Heart left ventricle (tissue), 16 donors: ENCODE data around the gene FASTK. TPM values are rescaled to one million over a fixed set of nuclear protein-coding genes. Genes with fewer than 3 reads are reported as not detected.
A peak's percentile ranks its signal among the peaks of the same experiment; 100 is the strongest.

Source experiments
- ATAC-seq, 4 donors: fragments of 200-7000 bp; cut with Tn5 transposase; one replicate each; pipeline ENCODE4 v1.9.1; 2020 to 2022; ENCODE audit warnings: moderate library complexity in 4 of 4, mild to moderate bottlenecking in 3 of 4, moderate number of reproducible peaks in 1 of 4
- DNase-seq, 5 donors: peaks; one replicate each; pipeline ENCODE4 v3.0.0-alpha.2; 2020
- H3K27ac ChIP-seq, 12 donors: fragments of 200-600 bp; sonication (generic) in 4 of 12; one replicate each; pipeline versions ENCODE4 v1.5.0 to v1.8.0; 2016 to 2022; ENCODE audit warnings: mild to moderate bottlenecking in 2 of 12
- H3K27me3 ChIP-seq, 9 donors: fragments of 200-600 bp; sonication (generic) in 2 of 9; one replicate each; pipeline versions ENCODE4 v1.5.1 to v1.8.0; 2016 to 2022; ENCODE audit warnings: mild to moderate bottlenecking in 3 of 9
- H3K36me3 ChIP-seq, 9 donors: fragments of 200-600 bp; sonication (generic) in 2 of 9; one replicate each; pipeline versions ENCODE4 v1.5.0 to v1.8.0; 2018 to 2022; ENCODE audit warnings: mild to moderate bottlenecking in 2 of 9
- H3K4me1 ChIP-seq, 12 donors: fragments of 200-600 bp; sonication (generic) in 4 of 12; one replicate each; pipeline versions ENCODE4 v1.5.0 to v1.8.0; 2016 to 2022; ENCODE audit warnings: mild to moderate bottlenecking in 3 of 12
- H3K4me3 ChIP-seq, 12 donors: fragments of 200-600 bp; sonication (generic) in 4 of 12; one replicate each; pipeline versions ENCODE4 v1.5.0 to v1.8.0; 2017 to 2022; ENCODE audit warnings: mild to moderate bottlenecking in 9 of 12, moderate library complexity in 4 of 12
- H3K9me3 ChIP-seq, 12 donors: fragments of 200-600 bp; sonication (generic) in 4 of 12; one replicate each; pipeline versions ENCODE4 v1.5.0 to v1.8.0; 2016 to 2022; ENCODE audit warnings: mild to moderate bottlenecking in 1 of 12
- POLR2A ChIP-seq, 2 donors: fragments of 450-650 bp; IDR thresholded peaks; one replicate each; pipeline ENCODE4 v1.6.1; 2017; ENCODE audit warnings: antibody characterized with exemption in 2 of 2, mild to moderate bottlenecking in 2 of 2, moderate library complexity in 2 of 2
- WGBS, 4 donors: extraction: QIAGEN DNeasy Blood & Tissue Kit in 2 of 4; methylation state at CpG; one replicate each; pipeline versions ENCODE4 v1.1.5 to v1.1.7; 2013 to 2018; 5-methylcytosine and 5-hydroxymethylcytosine counted together
- intact Hi-C, 10 donors: fragments of 100-400 bp; cut with DNase I; formaldehyde crosslinking; loops; one replicate each; pipeline versions ENCODE4 v1.11.1 to v1.14.2; 2022
- polyA plus RNA-seq, 2 donors: library from polyadenylated mRNA; stranded (reverse); fragments of 200-250 nt; gene quantifications; one replicate each; pipeline ENCODE4 v1.2.3, GENCODE V29; 2013
- total RNA-seq, 9 donors: library from RNA; depleted of rRNA in 2 of 9; stranded (reverse); fragments of >200 nt in 2 of 9; fragmentation: NEBNext Ultra II Directional in 3 of 9; extraction: Animal tissue kit (Norgen Biotek cat#: 25700) in 3 of 9; gene quantifications; one replicate each; pipeline versions ENCODE4 v1.1.0 to v1.2.4, GENCODE V29; 2016 to 2023
- TF ChIP-seq, protein P1 (sequence below), 12 donors: fragments of 200-600 bp; sonication (generic) in 4 of 12; IDR thresholded peaks; one replicate each; pipeline versions ENCODE4 v1.5.0 to v1.8.0; 2018 to 2022; ENCODE audit warnings: antibody characterized with exemption in 12 of 12, mild to moderate bottlenecking in 5 of 12
- donor health status: ischemic (EF 13 %, LVEDD 7.1; RV severe dilation, severe dysfunction).
- donor health status: healthy with polysubstance abuse.
- donor health status: DM: no; HTN: yes; CAD: no.
- donor health status: DM: no; HTN: no; CAD: no.
- donor health status: ischemic (EF 25% LVEDD 6.9; RV normal size, moderate dysfunction).
- donor health status: ischemic (EF 25% LVEDD 5.7; RV mildly dilated, moderate dysfunction).
- donor health status: healthy.
- donor health status: DM: yes; HTN: yes; CAD: no.
- donor health status: ischemic (EF 35%, LVEDD 5.7; RV mildly dilated, moderate dysfunction).
- donor health status: nonischemic (EF 11% LVEDD 7.7; RV severe dilation, severe dysfunction).
- donor health status: DM: yes; HTN: yes; CAD: no.
- donor health status: PGD.
- donor health status: ischemic (EF 29% LVEDD 5.4; RV normal size, mild dysfunction).
- donor health status: nonischemic (EF 23%, LVEDD 6.1; RV moderate dilation, normal function).

FASTK gene
- total and polyA plus RNA-seq, 11 donors: 59.9 to 168 (median 77.7) TPM

GRCh38 chr7:151110236-151110940 is 29.8 kb upstream of the FASTK start:
- Histone ChIP-seq H3K4me3 (no peak overlapping the region), H3K36me3 (peaks cover 0 to 8% (median 0%) of the 10 kb centered on the region in 9 donors), H3K27ac (peak overlapping the region in 1 of 12 donors; percentile 8), H3K4me1 (peaks cover 0 to 34% (median 20%) of the 10 kb centered on the region in 12 donors), H3K9me3 (no peaks in the 10 kb centered on the region), H3K27me3 (peaks cover 0 to 5% (median 0%) of the 10 kb centered on the region in 9 donors)
- TF ChIP-seq POLR2A (IDR thresholded peaks at IDR 0.05): no peak
- TF ChIP-seq, protein P1, sequence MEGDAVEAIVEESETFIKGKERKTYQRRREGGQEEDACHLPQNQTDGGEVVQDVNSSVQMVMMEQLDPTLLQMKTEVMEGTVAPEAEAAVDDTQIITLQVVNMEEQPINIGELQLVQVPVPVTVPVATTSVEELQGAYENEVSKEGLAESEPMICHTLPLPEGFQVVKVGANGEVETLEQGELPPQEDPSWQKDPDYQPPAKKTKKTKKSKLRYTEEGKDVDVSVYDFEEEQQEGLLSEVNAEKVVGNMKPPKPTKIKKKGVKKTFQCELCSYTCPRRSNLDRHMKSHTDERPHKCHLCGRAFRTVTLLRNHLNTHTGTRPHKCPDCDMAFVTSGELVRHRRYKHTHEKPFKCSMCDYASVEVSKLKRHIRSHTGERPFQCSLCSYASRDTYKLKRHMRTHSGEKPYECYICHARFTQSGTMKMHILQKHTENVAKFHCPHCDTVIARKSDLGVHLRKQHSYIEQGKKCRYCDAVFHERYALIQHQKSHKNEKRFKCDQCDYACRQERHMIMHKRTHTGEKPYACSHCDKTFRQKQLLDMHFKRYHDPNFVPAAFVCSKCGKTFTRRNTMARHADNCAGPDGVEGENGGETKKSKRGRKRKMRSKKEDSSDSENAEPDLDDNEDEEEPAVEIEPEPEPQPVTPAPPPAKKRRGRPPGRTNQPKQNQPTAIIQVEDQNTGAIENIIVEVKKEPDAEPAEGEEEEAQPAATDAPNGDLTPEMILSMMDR (IDR thresholded peaks at IDR 0.05): no peak
- DNase-seq (no peak), ATAC-seq (no peak)
- intact Hi-C loops: loop anchor here in 9 of 10 donors (1.0 to 10.0 kb wide), 10 partner anchors 20 to 216 kb away; partner anchors contain the start of genes ABCB8 (in 2 of the 9) and ATG9B (in 1 of the 9)
- 68 to 73% (median 71%) methylated on average over 11 of the region's 11 CpGs for WGBS, 4 donors

DNA sequence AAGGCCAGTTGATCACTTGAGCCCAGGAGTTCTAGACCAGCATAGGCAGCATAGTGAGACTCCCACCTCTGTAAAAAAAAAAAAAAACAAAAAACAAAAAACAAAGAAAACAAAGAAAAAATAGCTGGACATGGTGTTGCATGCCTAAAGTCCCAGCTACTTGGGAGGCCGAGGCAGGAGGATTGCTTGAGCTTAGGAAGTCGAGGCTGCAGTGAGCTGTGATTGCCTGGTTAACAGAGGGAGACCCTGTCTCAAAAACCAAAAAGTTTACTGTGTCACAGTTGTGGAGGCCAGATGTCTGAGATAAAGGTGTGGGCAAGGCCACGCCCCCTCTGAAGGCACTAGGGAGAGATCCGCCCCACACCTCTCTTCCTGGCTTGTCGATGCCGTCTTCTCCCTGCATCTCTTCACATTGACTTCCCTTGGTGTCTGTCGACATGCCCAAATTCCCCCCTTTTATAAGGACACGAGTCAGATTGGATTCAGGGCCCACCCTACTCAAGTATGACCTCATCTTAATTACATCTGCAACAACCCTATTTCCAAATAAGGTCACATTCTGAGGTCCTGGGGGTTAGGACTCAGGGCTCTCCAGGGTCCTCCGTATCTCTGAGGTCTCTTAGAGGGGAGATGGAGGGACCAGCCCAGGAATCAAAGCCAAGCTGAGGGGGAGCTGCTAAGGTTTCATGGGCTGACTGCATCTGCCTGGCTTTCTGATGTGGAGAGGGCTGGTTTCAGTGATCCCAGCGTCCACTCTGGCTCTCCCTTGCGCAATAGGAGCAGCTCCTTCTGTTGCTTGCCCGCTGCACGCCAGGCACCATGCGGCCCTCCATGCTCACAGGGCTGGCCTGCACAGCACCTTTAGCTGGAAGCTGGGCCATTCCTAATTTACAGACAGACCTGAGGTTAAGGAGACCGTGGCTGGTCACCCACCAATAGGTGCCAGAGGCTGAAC is 28.8 kb upstream of the FASTK start:
- DNase-seq: peak in 1 of 5 donors; percentile 61
- Histone ChIP-seq H3K27ac (peak overlapping the region in 3 of 12 donors; percentile 8 to 42 (median 28)), H3K27me3 (peaks cover 0 to 4% (median 0%) of the 10 kb centered on the region in 9 donors), H3K4me3 (no peak overlapping the region), H3K9me3 (no peaks in the 10 kb centered on the region), H3K4me1 (peaks cover 0 to 33% (median 21%) of the 10 kb centered on the region in 12 donors), H3K36me3 (peaks cover 0 to 8% (median 0%) of the 10 kb centered on the region in 9 donors)
- 67 to 78% (median 75%) methylated on average over 10 to 15 of the region's 15 CpGs for WGBS, 4 donors
- intact Hi-C loops: loop anchor here in 9 of 10 donors (1.0 to 10.0 kb wide), 11 partner anchors 19 to 215 kb away; partner anchors contain the start of genes ABCB8 (in 2 of the 9) and ATG9B (in 1 of the 9)
- no peak for TF ChIP-seq POLR2A (IDR thresholded peaks at IDR 0.05)
- TF ChIP-seq, protein P1 (IDR thresholded peaks at IDR 0.05): no peak
- peak in 3 of 4 donors; percentile 19 to 57 (median 41) for ATAC-seq

DNA sequence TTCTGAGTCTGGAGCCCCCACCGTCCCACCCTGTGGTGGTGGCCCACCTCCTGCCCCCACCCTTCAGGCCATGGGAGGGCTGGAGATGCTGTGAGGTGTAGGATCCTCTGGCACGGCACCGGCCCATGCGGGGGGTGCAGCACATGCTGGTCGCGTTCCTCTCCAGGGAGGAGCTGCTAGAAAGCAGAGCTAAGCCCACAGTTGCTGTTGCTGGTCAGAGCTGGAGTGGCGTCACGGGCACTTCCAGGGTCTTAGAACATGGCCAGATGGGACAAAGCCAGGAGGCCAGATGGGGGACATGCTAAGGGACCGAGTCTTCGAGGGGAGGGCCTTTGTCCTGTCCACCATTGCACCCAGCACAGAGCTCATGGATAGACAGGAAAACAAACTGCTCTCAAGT is 27.3 kb upstream of the FASTK start:
- ATAC-seq: no peak
- no peak overlapping the region for H3K4me3 ChIP-seq

More for the DNA sequence above, 27.3 kb upstream of the FASTK start:
- Histone ChIP-seq H3K36me3 (peaks cover 0 to 8% (median 0%) of the 10 kb centered on the region in 9 donors), H3K27ac (no peak overlapping the region), H3K4me1 (peaks cover 0 to 27% (median 16%) of the 10 kb centered on the region in 12 donors), H3K27me3 (no peaks in the 10 kb centered on the region), H3K9me3 (no peaks in the 10 kb centered on the region)
- intact Hi-C loops: loop anchor here in 1 of 10 donors (2.0 kb wide), 1 partner anchor 75 kb away; no protein-coding TSS in a partner anchor
- TF ChIP-seq, protein P1 (IDR thresholded peaks at IDR 0.05): no peak
- TF ChIP-seq POLR2A (IDR thresholded peaks at IDR 0.05): no peak
- no peak for DNase-seq
- WGBS, 4 donors: 75 to 93% (median 80%) methylated on average over 7 to 10 of the region's 10 CpGs
